ENCODE data around the gene TRIB2.
A peak's percentile ranks its signal among the peaks of the same experiment; 100 is the strongest.
"Not testable (repeated sequence)": the region's sequence is repeated elsewhere in the genome, so short reads cannot be mapped to it uniquely, and the experiment has no call there.

Gene TRIB2

DNA sequence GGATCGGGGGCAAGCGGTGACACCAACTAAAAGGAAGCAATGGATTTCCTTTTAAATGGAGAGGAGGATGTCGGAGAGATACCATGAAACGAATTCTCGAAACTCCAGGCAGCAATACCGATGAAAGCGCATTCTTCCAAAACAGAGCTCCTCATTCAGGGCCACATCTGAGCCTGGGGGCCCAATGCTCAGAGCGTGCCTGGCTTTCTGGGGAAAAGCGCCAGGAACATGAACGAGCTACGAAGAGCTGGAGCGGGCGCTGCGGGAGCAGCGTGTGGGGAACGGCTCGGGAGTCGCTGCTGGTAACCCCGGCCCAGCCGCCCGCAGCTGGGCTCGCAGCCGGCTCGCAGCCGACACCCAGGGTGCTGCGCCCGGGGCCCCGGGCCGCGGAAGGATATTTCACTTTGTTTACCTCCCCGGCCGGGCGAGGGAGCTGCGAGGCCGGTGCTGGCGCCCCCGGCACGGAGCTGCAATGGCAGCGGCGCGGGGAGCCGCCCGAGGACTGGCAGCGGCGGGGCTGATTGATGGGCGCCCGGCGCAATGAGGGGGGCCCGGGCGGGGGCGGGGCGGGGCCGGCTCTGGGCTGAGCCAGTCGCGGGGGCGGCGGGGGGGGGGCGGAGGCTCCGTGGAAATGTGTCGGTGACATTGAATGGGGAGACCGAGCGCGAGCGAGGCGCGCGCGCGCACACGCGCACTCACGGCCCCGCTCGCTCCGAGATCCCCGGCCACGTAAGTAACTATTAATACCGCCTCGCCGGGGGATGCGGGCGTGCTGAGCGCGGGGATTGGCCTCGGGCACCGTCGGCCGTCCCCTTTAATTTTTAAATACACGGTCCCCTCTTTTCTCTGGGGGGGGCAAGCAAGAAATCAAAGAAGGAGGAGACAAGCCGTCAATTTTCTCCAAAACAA is at the start of gene TRIB2:
TRIB2 (plus strand) TSS at position 655 of the 909 bp plus-strand sequence. CDS start 1,372 bp downstream, outside the sequence.
- no peaks in the 10 kb centered on the region for H3K36me3 ChIP-seq (ENCODE audit: control insufficient read depth, insufficient read depth, low read length)
- H3K27me3 ChIP-seq (ENCODE audit: control insufficient read depth, insufficient read depth, low read length) = no peaks in the 10 kb centered on the region
- peaks cover 26% of the 10 kb centered on the region for H3K4me1 ChIP-seq (ENCODE audit: control insufficient read depth, insufficient read depth, low read length)
- peak within 1 kb of the TSS; percentile 94 for H3K9ac ChIP-seq (ENCODE audit: low read length)
- H3K4me3 ChIP-seq (ENCODE audit: low read length) = peak within 1 kb of the TSS; percentile 96
- H3K9me3 ChIP-seq (ENCODE audit: control insufficient read depth, low read length) = no peaks in the 10 kb centered on the region

DNA sequence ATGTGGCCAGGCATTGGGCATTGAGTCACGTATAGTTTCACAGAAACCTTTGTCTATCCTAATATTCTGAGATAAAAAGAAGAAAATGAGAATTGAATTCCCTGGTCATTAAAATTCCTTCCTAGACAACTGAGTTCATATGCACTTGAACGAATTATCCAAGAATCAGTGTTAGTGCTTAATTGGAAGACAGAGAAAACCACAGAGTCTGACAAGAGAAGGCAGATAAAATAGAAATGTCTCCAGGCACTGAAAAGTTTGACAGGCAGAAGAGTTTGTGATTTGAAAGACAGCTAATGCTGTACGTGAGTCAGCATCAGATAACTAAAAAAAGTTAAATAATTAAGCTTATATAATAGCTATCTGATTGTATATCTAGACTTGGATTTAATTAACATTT is 47.7 kb upstream of the TRIB2 start:
- no peaks in the 10 kb centered on the region for H3K27me3 ChIP-seq (ENCODE audit: control insufficient read depth, insufficient read depth, low read length)
- H3K9me3 ChIP-seq (ENCODE audit: control insufficient read depth, low read length) = no peaks in the 10 kb centered on the region
- H3K4me1 ChIP-seq (ENCODE audit: control insufficient read depth, insufficient read depth, low read length) = no peaks in the 10 kb centered on the region
- no peak overlapping the region for H3K9ac ChIP-seq (ENCODE audit: low read length)
- no peak overlapping the region for H3K4me3 ChIP-seq (ENCODE audit: low read length)
- no peaks in the 10 kb centered on the region for H3K36me3 ChIP-seq (ENCODE audit: control insufficient read depth, insufficient read depth, low read length)

DNA sequence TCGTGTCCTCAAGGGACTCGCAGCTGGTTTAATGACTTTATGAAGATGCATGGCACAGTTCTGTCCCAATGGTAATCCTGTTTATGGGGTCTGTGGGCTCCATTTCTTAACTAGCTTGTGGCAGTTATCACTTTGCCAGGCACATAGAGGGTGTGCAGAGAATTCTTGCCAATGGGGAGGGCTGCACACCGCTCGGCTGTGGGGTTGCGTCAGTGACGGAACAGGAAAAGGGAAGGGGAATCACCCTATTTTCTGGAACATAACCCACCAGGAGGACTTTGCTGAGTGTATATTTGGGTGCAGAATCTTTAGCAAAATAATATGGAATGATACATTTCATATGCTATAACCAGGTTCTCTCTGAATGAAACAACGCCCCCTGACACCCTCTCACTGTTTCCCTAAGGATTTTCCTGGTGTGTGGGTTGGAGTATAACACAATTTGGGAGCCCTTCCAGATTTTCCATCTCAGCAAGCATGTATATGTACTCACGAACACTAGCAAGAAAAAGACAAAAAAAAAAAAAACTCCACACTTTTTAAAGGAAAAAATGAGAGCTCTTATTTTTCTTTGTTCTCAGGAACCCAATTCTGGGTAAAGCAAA is 43.9 kb upstream of the TRIB2 start:
- no peak overlapping the region for H3K9ac ChIP-seq (ENCODE audit: low read length)
- H3K4me3 ChIP-seq (ENCODE audit: low read length) = no peak overlapping the region
- no peaks in the 10 kb centered on the region for H3K9me3 ChIP-seq (ENCODE audit: control insufficient read depth, low read length)
- no peaks in the 10 kb centered on the region for H3K36me3 ChIP-seq (ENCODE audit: control insufficient read depth, insufficient read depth, low read length)
- peaks cover 27% of the 10 kb centered on the region for H3K4me1 ChIP-seq (ENCODE audit: control insufficient read depth, insufficient read depth, low read length)
- no peaks in the 10 kb centered on the region for H3K27me3 ChIP-seq (ENCODE audit: control insufficient read depth, insufficient read depth, low read length)

DNA sequence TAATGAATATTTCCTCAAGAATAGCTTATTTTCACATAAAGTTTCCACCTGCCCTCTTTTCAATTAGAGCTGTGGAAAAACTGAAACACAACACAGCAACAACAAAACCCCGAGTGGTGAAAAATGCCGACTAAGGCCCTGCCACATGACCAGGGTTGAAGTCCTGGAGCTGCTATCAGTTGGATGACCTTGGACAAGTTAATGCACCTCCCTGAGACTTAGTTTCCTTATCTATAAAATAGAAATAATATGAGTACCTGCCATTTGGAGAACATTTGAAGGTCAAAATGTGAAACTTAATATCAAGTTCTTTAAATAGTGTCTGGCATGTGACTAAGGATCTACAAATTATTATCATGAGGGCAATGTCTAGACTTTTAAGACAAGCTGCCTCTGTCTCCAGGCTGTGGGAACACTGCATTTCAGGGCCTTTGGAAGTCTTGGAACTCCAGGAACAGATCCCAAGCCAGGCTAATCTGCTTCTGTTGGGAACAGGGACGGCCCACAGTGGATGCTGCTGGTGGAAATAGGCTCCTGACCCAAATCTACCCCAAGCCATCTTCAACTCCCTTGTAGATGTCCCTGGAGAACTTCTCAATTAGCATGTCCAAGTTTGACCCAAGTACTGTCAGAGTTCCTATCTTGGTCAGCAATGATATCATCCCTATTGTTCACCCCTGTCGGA is 42.0 kb upstream of the TRIB2 start:
- H3K36me3 ChIP-seq (ENCODE audit: control insufficient read depth, insufficient read depth, low read length) = no peaks in the 10 kb centered on the region
- H3K9ac ChIP-seq (ENCODE audit: low read length) = no peak overlapping the region
- peaks cover 27% of the 10 kb centered on the region for H3K4me1 ChIP-seq (ENCODE audit: control insufficient read depth, insufficient read depth, low read length)
- H3K27me3 ChIP-seq (ENCODE audit: control insufficient read depth, insufficient read depth, low read length) = no peaks in the 10 kb centered on the region
- no peak overlapping the region for H3K4me3 ChIP-seq (ENCODE audit: low read length)
- H3K9me3 ChIP-seq (ENCODE audit: control insufficient read depth, low read length) = no peaks in the 10 kb centered on the region

DNA sequence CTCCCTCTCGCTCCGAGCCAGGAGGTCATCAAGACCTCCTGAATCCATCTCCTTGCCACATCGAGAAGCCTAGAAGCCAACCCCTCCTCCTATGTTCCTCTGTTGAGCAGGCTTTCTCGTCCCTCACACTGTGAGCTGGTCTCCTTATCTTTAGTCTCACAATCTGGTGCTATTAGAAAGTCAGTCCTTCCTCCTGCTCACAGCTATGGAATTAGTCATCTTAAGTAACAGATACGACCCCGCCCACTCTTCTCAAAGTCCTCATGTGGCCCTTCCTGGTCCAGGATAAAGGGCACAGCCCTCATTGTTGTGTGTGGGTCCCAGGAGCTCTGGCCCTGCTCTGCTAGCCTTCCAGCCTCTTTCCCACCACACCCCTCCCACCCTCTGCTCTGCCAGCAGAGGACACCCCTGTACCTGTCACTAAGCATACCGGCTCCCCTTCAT is 41.4 kb upstream of the TRIB2 start:
- no peaks in the 10 kb centered on the region for H3K27me3 ChIP-seq (ENCODE audit: control insufficient read depth, insufficient read depth, low read length)
- no peaks in the 10 kb centered on the region for H3K9me3 ChIP-seq (ENCODE audit: control insufficient read depth, low read length)
- peak overlapping the region; percentile 44 for H3K9ac ChIP-seq (ENCODE audit: low read length)

DNA sequence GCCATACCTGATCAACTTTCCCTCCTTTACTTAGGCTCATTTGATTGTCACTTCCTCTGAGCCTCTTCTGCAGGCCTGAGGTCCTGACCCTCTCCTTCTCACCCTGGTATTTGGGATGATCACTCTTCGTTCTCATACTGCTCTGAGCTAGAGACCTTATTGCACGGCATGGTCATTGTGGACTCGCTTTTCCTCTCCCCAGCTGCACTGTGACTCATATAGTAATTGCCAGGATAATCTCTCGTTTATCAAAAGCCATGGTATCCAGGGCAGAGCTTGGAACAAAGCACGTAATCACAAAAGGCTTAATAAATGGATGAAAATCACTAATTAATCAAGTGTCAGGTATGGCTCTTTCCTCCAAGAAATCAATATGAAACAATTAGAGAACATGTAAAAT is 40.9 kb upstream of the TRIB2 start:
- Histone ChIP-seq H3K9me3 (ENCODE audit: control insufficient read depth, low read length) (no peaks in the 10 kb centered on the region), H3K4me1 (ENCODE audit: control insufficient read depth, insufficient read depth, low read length) (peaks cover 27% of the 10 kb centered on the region), H3K9ac (ENCODE audit: low read length) (peak overlapping the region; percentile 44), H3K4me3 (ENCODE audit: low read length) (no peak overlapping the region), H3K27me3 (ENCODE audit: control insufficient read depth, insufficient read depth, low read length) (no peaks in the 10 kb centered on the region), H3K36me3 (ENCODE audit: control insufficient read depth, insufficient read depth, low read length) (no peaks in the 10 kb centered on the region)

More for the DNA sequence above, 41.4 kb upstream of the TRIB2 start:
- Histone ChIP-seq H3K4me3 (ENCODE audit: low read length) (no peak overlapping the region), H3K4me1 (ENCODE audit: control insufficient read depth, insufficient read depth, low read length) (peaks cover 27% of the 10 kb centered on the region), H3K36me3 (ENCODE audit: control insufficient read depth, insufficient read depth, low read length) (no peaks in the 10 kb centered on the region)

DNA sequence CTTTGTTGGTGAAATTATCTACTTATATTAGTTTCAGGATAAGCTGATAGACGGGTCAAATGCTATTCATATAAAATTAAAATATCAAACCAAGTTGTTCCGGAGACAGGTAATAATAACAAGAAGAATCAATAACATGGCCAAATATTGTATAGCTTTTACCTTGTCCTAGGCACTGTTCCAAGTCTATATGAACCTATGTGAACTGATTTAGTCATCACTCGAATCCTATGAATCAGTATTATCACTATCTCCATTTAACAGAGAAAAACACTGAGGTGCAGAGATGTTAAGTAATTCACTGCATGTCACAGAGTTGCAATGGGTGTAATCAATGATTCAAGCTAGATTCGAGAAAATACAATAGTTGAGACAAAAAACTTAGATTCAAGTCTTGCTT is 40.0 kb upstream of the TRIB2 start:
- no peaks in the 10 kb centered on the region for H3K36me3 ChIP-seq (ENCODE audit: control insufficient read depth, insufficient read depth, low read length)
- no peak overlapping the region for H3K9ac ChIP-seq (ENCODE audit: low read length)
- no peaks in the 10 kb centered on the region for H3K27me3 ChIP-seq (ENCODE audit: control insufficient read depth, insufficient read depth, low read length)

DNA sequence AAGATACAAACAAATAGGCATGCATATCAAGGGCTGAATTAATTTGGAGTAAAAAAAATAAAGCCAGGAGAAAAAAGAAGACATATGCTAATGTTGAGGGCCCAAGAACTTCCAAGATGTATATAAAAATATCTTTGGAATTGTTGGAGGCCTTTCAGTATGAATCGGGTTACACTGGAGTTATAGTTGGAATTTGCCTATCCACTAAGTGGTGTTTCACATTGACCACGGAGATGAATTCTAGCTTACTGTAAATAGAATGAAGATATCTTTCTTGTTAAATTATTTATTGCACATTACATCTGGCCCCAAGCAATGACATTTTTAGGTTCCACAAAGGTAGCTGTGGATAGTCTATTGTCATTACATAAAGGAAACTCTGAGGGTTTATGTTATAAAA is 38.5 kb upstream of the TRIB2 start:
- no peaks in the 10 kb centered on the region for H3K27me3 ChIP-seq (ENCODE audit: control insufficient read depth, insufficient read depth, low read length)
- no peak overlapping the region for H3K9ac ChIP-seq (ENCODE audit: low read length)
- no peak overlapping the region for H3K4me3 ChIP-seq (ENCODE audit: low read length)
- H3K9me3 ChIP-seq (ENCODE audit: control insufficient read depth, low read length) = no peaks in the 10 kb centered on the region
- no peaks in the 10 kb centered on the region for H3K36me3 ChIP-seq (ENCODE audit: control insufficient read depth, insufficient read depth, low read length)
- H3K4me1 ChIP-seq (ENCODE audit: control insufficient read depth, insufficient read depth, low read length) = peaks cover 32% of the 10 kb centered on the region

More for the DNA sequence above, 40.0 kb upstream of the TRIB2 start:
- H3K4me1 ChIP-seq (ENCODE audit: control insufficient read depth, insufficient read depth, low read length) = peaks cover 27% of the 10 kb centered on the region
- H3K9me3 ChIP-seq (ENCODE audit: control insufficient read depth, low read length) = no peaks in the 10 kb centered on the region
- no peak overlapping the region for H3K4me3 ChIP-seq (ENCODE audit: low read length)

DNA sequence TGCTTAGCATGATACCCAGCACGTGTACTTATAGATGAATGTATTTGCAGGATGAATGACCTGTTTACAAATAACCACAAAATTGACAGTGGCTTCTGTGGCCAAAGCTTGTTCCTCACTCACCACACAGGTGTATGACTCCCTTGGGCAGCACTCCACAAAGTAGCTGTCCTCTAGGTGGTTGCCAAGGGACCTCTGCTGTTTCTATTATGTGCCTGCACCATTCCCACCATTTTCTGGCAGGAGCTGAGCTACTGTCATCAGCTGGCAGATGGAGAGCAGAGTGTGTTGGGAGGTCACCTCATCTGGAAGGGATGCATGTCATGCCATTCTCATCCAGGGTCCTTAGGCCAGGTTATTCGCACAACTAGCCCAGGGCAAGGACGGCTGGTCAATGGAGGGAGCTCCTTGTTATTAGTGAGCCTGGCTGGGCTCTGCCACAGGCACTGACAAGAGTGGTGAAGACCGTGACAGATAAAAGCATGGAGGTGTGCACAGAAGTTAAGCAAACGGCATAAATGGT is 37.1 kb upstream of the TRIB2 start:
- peaks cover 42% of the 10 kb centered on the region for H3K4me1 ChIP-seq (ENCODE audit: control insufficient read depth, insufficient read depth, low read length)
- H3K27me3 ChIP-seq (ENCODE audit: control insufficient read depth, insufficient read depth, low read length) = no peaks in the 10 kb centered on the region
- no peaks in the 10 kb centered on the region for H3K9me3 ChIP-seq (ENCODE audit: control insufficient read depth, low read length)
- no peak overlapping the region for H3K9ac ChIP-seq (ENCODE audit: low read length)
- no peaks in the 10 kb centered on the region for H3K36me3 ChIP-seq (ENCODE audit: control insufficient read depth, insufficient read depth, low read length)
- H3K4me3 ChIP-seq (ENCODE audit: low read length) = no peak overlapping the region

DNA sequence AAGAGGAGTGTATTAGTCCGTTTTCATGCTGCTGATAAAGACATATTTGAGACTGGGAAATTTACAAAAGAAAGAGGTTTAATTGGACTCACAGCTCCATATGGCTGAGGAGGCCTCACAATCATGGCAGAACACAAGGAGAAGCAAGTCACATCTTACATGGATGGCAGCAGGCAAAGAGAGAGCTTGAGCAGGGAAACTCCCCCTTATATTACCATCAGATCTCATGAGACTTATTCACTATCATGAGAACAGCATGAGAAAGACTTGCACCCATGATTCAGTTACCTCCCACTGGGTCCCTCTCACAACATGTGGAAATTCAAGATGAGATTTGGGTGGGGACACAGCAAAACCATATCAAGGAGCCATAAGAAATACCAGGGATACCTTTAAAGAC is 36.6 kb upstream of the TRIB2 start:
- H3K4me3 ChIP-seq (ENCODE audit: low read length); H3K9me3 ChIP-seq (ENCODE audit: control insufficient read depth, low read length); H3K9ac ChIP-seq (ENCODE audit: low read length); H3K27me3 ChIP-seq (ENCODE audit: control insufficient read depth, insufficient read depth, low read length); H3K36me3 ChIP-seq (ENCODE audit: control insufficient read depth, insufficient read depth, low read length): not testable (repeated sequence)
- peaks cover 41% of the 10 kb centered on the region for H3K4me1 ChIP-seq (ENCODE audit: control insufficient read depth, insufficient read depth, low read length)

DNA sequence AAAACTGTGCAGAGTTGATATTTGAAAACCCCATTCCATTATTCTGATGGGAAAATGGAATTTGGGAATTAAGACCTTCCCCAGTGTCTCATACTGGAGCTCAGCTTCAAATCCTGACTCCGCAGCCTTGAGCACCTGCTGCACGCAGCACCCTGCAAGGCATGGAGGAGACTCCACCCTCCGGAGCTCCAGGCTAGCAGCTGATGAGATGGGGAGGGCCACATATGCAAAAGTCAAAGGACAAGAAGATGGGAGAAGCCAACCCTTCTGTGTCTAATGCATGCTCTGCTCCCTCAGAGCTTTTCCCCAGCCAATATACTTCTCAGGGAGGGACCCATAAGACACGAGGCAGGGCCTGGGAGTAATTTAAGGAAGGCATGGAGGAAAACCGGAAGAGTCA is 34.7 kb upstream of the TRIB2 start:
- Histone ChIP-seq H3K36me3 (ENCODE audit: control insufficient read depth, insufficient read depth, low read length) (no peaks in the 10 kb centered on the region), H3K9me3 (ENCODE audit: control insufficient read depth, low read length) (no peaks in the 10 kb centered on the region), H3K4me1 (ENCODE audit: control insufficient read depth, insufficient read depth, low read length) (peaks cover 30% of the 10 kb centered on the region), H3K4me3 (ENCODE audit: low read length) (no peak overlapping the region), H3K27me3 (ENCODE audit: control insufficient read depth, insufficient read depth, low read length) (no peaks in the 10 kb centered on the region), H3K9ac (ENCODE audit: low read length) (no peak overlapping the region)

All from mucosa of stomach (tissue), 1 donor.